NCI-H146 (cell line): ENCODE data around the gene INSR.
"Not testable (repeated sequence)": the region's sequence is repeated elsewhere in the genome, so short reads cannot be mapped to it uniquely, and the experiment has no call there.

Source experiments
- DNase-seq: peaks from one replicate; lab custom pipeline; 2025; lab: John Stamatoyannopoulos, UW

Gene INSR

DNA sequence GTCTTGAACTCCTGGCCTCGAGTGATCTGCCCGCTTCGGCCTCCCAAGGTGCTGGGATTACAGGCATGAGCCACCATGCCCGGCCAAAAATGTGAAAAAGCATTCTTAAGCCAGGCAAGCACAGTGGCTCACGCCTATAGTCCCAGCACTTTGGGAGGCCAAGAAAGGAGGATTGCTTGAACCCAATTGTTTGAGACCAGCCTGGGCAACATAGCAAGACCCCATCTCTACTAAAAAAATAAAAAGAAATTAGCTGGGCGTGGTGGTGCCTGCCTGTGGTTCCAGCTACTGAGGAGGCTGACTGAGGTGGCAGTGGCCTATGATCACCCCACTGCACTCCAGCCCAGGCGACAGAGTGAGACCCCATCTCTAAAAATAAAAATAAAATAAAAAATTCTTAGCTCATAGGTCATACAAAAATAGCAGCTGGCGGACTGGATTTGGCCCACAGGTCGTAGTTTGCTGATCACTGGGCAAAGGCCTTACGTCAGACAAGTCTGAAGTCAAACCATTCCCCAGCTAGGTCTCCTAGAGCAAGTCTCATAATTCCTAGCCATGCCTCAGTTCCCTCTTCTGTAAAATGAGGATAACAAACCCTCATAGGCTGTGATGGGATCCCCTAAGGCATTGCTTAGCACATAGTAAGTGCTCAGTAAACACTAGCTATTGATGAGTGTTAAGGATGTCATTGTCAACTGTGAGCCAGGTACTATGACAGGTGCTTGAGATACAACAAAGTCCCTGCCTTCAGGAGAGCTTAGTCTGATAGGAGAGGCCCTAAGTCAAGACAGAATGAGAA lies 36.0 kb downstream of the INSR start:
- no peak for DNase-seq

- DNase-seq, result no peak
Measured at GRCh38 chr19:7257148-7258040, 36.8 kb downstream of the INSR start.

GRCh38 chr19:7255631-7256030 lies 38.6 kb downstream of the INSR start:
- DNase-seq, result no peak

DNA sequence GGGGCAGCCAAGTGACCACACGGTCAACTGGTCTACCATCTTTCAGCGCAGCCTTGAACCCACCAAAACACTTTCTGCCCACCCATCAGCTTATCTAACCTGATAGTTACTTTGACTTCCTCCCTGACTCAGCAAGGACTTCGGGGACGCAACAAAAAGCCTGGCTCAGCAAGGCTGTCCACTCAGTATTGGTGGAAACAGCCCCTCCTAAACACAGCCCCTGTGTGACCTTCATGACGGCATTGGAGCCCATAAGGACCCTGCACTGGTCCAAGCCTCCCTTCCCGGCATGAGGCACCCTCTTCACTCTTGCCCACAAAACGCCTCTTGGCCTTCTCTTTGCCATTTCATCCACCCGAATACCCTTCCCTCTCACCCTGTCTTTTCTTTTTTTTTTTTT lies 39.1 kb downstream of the INSR start:
- DNase-seq, result no peak

DNA sequence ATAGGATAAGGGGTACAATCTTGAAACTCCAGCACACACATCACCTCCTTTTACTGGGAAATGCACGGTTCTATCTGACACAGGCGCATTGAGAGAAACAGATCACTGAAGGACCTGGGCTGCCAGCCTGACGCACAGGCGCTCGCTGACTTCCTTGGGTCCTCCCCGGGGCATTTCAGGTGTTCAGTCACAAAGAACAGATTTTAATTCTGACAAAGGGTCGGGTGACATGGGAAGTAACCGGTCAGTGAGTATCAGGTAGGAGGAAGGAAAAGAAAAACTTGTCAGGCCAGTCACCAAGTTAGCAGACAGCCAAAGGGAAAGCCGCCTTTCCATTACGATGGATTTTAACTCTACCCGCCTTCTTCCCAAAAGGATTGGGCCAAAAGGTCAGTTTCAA lies 39.6 kb downstream of the INSR start:
- no peak for DNase-seq

- no peak for DNase-seq
Measured at GRCh38 chr19:7252364-7252763, 41.9 kb downstream of the INSR start.

- no peak for DNase-seq
Measured at GRCh38 chr19:7251494-7251893, 42.7 kb downstream of the INSR start.

- no peak for DNase-seq
Measured at GRCh38 chr19:7250951-7251350, 43.3 kb downstream of the INSR start.

DNA sequence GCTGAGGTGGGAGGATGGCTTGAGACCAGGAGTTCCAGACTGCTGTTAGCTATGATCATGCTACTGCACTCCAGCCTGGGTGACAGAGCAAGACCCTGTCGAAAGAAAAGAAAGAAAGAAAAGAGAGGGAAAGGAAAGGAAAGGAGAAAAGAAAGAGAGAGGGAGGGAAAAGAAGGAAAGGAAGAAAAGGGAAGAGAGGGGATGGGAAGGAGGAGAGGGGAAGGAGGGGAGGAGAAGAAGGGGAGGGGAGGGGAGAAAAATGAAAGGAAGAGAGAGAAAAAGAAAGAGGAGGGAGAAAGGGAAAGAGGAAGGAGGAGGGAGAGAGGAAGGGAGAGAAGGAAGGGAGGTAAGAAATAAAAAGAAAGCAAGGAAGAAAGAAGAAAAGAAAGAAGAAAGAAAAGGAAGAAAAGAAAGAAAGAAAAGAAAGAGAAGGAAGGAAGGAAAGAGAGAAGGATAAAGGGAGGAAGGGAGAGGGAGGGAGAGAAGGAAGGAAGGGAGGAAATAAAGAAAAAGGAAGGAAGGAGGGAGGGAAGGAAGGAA lies 44.1 kb downstream of the INSR start:
- no peak for DNase-seq

GRCh38 chr19:7247155-7247554 lies 47.1 kb downstream of the INSR start:
- DNase-seq, result no peak

- DNase-seq, result no peak
Measured at GRCh38 chr19:7246601-7247000, 47.6 kb downstream of the INSR start.

- no peak for DNase-seq
Measured at GRCh38 chr19:7242601-7243258, 51.5 kb downstream of the INSR start.

DNA sequence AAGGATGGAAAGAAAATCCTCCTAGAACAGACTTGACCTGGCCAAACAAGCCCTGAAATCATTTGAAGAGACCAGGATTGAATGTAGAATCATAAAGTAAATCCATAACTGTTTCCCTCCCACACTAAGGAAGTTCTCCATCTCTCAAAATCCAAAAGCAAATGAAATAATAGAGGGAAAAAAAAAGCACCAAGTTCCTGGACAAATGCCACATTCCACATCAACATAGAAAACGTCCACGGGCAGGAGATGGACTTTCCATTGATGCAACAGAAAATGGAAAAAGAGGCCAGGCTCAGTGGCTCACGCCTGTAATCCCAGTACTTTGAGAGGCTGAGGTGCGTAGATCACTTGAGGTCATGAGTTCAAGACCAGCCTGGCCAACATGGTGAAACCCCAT lies 56.2 kb downstream of the INSR start:
- DNase-seq, result no peak

DNA sequence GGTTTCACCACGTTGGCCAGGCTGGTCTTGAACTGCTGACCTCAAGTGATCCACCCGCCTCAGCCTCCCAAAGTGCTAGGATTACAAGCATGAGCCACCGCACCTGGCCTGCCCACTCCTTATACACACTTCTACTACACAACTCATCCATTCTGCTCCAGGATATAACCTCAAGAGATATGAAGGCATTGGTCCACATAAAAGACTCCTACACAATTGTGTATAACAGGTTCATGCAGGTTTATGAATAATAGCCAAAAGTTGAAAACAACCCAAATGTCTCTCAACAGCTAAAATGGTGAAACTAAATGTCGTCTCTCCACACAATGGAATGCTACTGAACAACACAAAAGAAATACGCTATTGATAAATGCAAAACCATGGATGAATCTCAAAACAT lies 58.1 kb downstream of the INSR start:
- no peak for DNase-seq

DNA sequence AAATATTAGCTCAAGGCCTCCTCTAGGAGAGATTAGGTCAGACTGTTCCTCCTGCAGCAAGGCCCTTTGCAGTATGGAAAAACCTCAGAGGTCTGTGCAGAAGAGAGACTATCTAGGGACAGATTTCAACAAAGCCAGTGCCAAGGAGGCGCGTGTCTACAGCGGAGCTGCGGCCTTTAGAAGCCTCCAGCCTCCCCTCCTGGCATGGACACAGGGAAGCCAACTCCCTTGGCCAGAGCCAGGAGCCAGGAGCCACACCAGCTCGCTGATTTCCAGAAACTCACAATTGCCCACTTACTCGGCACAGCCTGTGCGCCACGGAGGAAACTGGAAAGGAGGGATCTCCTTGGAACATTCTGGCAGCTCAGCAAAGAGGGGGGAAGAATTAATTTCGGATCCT lies 63.4 kb downstream of the INSR start:
- DNase-seq, result no peak

DNA sequence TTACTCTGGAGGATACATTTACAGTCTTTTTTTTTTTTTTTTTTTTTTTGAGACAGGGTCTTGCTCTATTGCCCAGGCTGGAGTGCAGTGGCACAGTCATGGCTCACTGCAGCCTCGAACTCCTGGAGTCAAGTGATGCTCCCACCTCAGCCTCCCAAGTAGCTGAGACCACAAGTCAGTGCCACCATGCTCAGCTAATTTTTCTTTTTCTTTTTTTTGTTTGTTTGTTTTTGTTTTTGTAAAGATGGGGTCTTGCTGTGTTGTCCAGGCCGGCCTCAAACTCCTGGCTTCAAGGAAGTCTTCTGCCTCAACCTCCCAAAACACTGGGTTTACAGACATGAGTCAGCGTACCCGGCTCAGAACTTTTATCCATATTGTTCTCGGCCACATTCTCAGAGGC lies 64.5 kb downstream of the INSR start:
- no peak for DNase-seq

DNA sequence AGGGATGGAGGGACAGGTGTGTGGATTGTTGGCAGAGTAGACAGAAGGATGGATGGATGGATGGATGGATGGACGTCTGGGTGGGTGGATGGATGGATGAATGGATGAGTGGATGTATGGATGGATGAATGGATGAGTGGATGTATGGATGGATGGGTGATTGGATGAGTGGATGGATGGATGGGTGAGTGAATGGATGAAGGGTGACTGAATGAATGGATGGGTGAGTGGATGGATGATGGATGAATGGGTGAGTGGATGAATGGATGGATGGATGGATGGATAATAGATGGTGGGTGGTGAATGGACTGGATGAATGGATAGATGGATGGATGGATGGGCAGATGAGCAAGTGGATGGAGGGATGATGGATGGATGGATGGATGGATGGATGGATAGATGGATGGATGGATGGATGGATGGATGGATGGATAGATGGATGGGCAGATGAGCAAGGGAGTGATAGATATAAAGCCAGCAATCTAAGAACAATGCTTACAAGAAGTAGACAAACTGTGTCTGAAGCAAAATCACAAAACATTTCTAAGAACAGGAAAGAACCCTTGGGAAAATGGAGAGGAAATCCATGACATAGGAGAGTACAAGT lies 65.2 kb downstream of the INSR start:
- DNase-seq, result no peak

DNA sequence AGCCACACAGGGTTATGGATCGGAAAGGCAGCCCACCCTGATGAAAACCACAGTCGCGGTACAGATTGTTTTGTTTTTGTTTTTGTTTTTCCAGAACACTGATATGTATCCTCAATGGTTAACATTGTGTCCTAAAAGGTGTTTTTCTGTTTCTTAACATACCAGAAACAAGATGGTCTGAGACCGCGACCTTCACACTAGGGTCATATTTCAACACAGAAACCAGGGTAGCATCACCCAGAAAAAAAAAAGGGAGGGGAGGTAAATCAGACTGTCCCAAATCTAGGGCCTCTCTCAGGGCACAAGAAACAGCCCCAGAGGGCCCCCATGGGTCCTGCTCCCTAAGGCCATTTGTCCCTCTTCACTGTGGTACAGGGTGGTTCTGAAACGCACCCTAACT lies 66.5 kb downstream of the INSR start:
- DNase-seq, result no peak

- DNase-seq, result not testable (repeated sequence)
Measured at GRCh38 chr19:7227149-7227548, 67.1 kb downstream of the INSR start.

GRCh38 chr19:7226739-7227138 lies 67.5 kb downstream of the INSR start:
- no peak for DNase-seq

DNA sequence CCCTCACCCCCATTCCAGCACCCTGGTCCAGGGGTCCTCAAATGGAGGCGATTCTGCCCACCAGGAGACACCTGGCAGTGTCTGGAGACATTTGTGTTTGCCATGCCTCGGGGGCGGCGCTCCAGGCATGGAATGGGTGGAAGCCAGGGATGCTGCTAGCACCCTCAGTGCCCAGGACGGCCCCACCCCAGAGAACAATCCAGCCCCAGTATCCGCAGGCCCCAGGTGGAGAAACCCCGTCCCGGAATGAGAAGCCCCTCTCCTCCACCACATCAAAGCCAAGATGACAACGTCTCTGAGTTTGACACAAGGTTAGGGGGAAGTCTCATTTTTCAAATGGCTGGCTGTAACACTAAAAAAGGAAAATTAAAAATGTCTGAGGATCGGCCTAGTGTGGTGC lies 68.5 kb downstream of the INSR start:
- no peak for DNase-seq

DNA sequence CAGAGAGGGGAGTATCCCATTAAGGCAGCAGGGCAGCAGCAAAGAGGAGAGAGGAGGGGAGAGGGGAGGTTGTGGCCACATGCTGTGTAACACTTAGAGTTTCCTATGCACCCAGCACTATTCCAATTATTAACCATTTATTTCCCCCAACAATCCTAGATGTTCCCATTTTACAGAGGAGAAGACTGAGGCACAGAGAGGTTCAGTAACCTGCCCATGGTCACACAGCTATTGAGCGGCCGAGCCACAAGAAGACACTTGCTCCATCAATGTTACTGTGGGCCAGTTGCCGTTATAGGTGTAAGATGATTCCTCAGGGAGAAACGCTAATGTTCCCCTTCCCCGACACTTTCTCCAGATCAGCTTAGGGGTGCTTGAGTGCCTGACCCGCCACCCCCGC lies 69.2 kb downstream of the INSR start:
- DNase-seq, result no peak
